ENCODE results near the gene PITX2.

DNA sequence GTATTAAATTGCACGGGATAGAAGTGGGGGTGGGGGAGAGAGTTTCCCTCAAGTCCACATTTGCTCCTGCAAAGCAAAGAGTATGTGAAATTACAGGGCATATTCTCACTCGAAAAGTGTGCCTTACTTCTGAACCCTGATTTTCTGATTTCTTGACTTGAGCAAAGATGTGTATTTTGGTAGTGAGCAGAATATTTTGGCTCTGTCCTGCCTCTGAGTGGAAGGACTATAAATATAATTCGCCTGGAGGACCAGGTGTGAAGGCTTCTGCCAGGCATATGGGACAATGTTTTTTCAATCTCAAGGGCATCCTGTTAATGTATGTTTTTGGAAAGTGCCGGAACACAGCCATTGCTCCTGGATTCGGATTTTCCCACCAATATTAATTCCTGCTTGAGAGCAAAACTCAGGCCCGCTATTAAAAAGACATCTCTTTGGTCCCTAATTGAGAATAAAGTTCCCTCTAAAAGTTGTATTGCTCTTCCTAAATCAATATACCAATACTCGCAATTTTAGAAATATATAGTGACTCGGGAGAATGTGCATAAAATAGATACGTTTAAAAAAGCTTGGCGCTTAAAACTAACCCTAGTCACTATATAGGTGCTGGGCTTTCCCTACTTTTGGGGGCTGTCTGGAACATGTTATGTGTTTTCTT lies 15.3 kb upstream of the PITX2 start:
- TF ChIP-seq EP300 (IDR thresholded peaks at IDR 0.05; ENCODE audit: low read depth) (no peak), POLR2AphosphoS5 (IDR thresholded peaks at IDR 0.05) (no peak)
- TF ChIP-seq, protein P1, sequence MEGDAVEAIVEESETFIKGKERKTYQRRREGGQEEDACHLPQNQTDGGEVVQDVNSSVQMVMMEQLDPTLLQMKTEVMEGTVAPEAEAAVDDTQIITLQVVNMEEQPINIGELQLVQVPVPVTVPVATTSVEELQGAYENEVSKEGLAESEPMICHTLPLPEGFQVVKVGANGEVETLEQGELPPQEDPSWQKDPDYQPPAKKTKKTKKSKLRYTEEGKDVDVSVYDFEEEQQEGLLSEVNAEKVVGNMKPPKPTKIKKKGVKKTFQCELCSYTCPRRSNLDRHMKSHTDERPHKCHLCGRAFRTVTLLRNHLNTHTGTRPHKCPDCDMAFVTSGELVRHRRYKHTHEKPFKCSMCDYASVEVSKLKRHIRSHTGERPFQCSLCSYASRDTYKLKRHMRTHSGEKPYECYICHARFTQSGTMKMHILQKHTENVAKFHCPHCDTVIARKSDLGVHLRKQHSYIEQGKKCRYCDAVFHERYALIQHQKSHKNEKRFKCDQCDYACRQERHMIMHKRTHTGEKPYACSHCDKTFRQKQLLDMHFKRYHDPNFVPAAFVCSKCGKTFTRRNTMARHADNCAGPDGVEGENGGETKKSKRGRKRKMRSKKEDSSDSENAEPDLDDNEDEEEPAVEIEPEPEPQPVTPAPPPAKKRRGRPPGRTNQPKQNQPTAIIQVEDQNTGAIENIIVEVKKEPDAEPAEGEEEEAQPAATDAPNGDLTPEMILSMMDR (IDR thresholded peaks at IDR 0.05), result no peak

Measured in transverse colon (tissue), 4 donors.